Activated CD4-positive, alpha-beta T cell treated with anti-CD3 and anti-CD28 coated beads for 24 hours (primary cell): ENCODE measurements around the gene ANKRD17.
"Not testable (repeated sequence)": the region's sequence is repeated elsewhere in the genome, so short reads cannot be mapped to it uniquely, and the experiment has no call there.

Experiments used
- DNase-seq, 2 donors: peaks; one replicate each; pipeline ENCODE4 v3.0.0-alpha.2; 2020; ENCODE audit warnings: low read depth in 2 of 2

Gene ANKRD17

GRCh38 chr4:73258686-73259570 lies at the start of gene ANKRD17:
Gene ANKRD17 (minus strand): TSS chr4:73258798. CDS start chr4:73258668, 130 bp downstream.
- peak; percentile 82 to 86 for DNase-seq

GRCh38 chr4:73308286-73308685 lies 49.7 kb upstream of the ANKRD17 start:
- DNase-seq: no peak

DNA sequence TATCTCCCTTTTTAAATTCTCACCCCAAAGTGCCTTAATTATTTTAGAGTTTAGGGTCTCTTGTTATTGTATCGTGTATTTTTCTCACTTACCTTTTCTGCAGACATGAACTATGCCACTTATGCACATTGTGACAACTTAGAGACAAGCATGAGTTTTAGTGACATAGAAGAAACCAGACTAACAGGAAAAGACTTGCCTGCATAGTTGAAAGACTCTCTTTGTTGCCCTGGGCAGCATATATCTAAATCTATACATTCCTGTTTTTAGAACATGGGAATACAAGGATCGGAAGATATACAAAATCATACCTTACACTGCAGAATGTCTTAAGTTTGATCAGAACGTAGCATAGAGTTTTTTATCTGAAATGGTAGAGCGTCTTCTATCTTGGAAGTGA lies 45.1 kb upstream of the ANKRD17 start:
- DNase-seq: no peak

DNA sequence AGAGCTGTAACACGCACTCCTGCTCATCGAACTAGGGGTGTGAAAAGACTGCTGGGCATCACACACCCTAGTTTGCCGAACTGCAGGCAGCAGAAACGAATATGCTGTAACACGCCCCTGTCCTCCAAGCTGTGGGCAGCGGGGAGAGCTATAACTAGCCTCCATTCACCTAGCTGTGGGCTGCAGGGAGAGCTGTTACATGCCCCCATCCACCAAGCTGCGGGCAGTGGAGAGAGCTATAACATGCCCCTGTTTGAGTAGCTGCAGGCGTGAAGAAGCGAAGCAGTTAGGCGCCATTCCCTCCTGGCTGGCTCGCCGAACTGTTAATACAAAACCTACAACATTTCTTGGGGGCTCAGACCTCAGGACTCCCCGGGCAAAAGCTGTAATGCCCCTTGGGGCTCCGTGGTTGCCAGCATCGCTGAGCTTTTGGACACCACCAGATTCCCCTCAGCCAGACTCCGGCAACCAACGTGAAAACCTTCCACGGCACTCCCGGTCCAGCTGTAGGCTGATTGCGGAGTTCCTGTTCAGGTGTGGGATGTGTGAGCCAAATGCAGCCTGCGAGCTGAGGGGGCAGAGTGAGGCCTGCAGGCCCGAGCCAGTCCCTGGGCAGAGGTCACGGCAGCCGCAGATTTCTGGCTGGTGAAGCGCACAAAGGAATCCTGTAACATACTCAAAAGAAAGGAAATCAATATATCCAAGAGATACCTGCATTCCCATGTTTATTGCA lies 41.1 kb upstream of the ANKRD17 start:
- no peak for DNase-seq

DNA sequence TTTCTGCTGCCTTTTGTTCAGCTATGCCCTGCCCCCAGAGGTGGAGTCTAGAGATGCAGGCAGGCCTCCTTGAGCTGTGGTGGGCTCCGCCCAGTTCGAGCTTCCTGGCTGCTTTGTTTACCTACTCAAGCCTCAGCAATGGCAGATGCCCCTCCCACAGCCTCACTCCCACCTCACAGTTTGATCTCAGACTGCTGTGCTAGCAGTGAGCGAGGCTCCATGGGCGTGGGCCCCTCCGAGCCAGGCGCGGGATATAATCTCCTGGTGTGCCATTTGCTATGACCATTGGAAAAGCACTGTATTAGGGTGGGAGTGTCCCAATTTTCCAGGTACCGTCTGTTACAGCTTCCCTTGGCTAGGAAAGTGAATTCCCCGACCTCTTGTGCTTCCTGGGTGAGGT lies 34.1 kb upstream of the ANKRD17 start:
- DNase-seq: not testable (repeated sequence)

GRCh38 chr4:73281982-73282381 lies 23.4 kb upstream of the ANKRD17 start:
- DNase-seq: no peak

GRCh38 chr4:73281396-73281795 lies 22.8 kb upstream of the ANKRD17 start:
- no peak for DNase-seq

- DNase-seq: no peak
Measured at GRCh38 chr4:73277201-73277600, 18.6 kb upstream of the ANKRD17 start.

GRCh38 chr4:73275318-73275654 lies 16.7 kb upstream of the ANKRD17 start:
- DNase-seq: no peak

DNA sequence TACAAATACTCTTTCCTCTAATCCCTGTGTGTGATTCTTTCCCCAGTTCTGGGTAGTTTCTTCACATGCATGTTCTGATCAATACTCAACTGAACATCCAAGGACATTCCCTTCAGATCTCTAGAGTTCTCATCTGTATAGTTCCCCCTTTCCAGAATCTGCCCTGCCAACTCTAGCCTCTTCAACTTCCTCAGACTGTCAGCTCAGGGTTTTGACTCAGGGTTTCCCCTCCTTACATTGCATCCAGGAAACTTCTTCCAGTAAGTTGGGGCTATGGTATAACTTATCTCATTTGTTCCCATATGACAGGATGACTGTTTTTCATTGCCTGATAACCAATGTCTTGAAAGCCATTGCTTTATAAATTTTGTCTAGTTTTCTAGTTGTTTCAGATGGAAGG lies 14.2 kb upstream of the ANKRD17 start:
- no peak for DNase-seq

DNA sequence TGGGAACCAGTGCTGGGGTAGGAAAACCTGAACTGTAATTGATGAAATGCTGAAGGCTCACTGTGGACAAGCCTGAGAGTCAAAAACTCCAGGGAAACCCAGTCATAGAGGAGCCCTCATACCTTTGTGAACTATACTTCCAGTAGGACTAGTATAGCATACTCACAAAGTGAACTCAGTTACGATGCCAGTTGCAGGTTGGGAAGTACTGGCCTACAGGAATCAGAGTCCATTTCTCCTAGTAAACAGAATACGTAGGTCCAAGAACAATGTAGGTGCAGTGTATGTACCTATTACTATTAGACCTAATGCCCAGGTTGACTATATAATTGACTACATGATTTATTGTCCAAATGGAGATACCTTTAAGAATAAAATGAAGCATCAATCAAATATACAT lies 8.5 kb upstream of the ANKRD17 start:
- DNase-seq: no peak

DNA sequence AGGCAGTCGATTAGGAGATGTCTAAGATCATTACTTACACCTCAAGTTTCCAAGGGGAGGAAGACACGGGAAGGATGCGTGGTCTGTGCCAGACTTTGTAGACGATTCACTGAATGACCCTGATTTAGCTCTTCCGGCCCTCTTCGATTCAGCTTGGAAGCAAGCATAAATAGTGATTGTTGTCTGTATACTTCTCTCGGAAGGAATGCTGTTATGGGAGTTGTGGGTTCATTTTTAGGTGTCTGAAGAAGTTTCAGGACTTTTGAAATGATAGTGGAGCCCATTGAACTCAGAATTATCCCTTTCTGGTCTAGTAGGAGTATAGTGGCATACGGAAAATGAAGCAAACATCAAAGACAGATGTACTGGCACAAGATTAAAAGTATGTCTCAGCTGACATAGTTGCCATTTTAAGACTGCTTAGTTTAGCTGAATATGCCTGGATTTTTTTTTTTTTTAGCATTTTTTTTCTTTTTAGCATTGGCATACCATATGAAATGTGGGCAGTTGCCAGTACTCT lies 1.0 kb upstream of the ANKRD17 start:
- DNase-seq: no peak

DNA sequence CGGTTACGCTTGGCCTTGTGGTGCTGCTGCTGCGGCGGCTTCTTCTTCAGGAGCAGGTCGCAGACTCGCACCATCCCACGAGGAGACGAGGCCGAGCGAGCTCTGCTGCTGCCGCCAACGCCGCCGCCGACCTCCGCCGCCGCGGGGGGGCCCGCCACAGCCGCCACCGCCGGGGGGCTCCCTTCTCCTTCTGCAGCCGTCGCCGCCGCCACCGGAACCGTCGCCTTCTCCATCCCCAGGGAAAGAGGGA lies 237 bp downstream of the ANKRD17 start:
- no peak for DNase-seq

DNA sequence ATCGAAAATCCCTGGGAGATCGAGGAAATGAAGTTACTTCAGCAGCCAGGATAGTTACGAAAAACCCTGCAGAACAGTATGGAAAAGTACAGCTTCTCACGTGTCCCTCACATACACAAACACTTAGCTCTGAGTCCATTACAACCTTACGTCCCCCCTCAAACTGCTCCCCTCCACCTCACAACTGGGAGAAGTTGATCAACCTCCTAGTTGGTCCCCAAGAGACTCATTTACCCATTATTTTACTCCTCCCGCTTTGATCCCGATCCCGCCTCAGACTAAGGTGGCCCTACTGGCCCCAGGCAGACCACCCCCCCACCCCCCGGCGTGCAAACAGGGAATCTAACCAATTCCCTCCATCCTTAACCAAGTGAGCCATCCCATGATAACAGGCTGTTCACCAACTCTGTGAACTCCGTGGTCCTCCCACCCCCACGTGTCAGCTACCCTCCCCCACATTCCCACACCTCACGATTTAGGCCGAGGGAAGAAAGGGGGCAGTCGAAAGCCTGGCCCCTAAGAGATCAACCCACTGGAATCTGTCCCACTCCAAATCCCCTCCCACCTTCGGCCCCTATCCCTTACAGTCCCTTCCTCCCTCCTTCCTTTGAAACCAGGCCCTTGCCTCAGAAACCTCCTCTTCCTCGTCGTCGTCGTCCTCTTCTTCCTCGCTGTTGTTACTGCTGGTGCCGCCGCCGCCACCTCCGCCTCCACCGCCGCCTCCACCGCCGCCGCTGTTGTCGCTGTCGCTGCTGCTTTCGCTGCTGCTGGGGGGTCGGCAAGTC lies 755 bp downstream of the ANKRD17 start:
- peak in 1 of 2 donors; percentile 3 for DNase-seq

DNA sequence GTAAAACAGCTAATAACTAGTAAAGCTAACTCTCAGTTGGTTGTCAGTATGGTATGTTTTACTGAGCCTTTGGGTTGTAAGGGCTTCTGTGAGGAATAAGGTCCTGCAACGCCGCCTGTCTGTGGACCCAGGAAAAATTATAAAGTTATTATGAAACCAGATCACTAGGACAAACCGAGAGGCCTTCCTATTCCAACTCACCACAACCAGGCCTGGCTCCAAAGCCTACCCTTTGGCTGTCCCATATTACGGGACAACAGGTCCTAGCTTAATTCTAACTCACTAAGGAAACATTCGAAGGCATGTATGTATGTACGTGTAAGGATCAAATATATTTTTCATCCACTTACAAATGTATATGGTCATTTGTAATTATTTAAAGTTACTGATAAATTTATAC lies 1.4 kb downstream of the ANKRD17 start:
- peak; percentile 22 to 30 for DNase-seq

DNA sequence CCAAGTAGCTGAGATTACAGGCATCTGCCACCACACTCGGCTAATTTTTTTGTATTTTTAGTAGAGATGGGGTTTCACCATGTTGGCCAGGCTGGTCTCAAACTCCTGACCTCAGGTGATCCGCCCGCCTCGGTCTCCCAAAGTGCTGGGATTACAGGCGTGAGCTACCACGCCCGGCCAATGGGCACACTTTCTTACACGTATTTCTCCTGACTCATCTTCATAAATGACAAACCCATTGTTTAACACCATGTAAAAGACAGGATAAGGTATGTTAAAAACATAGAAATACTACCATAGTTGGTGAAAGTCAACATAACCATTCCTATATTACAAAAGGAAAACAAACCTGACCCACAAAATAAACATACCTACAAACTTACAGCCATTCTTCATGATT lies 2.8 kb downstream of the ANKRD17 start:
- not testable (repeated sequence) for DNase-seq

DNA sequence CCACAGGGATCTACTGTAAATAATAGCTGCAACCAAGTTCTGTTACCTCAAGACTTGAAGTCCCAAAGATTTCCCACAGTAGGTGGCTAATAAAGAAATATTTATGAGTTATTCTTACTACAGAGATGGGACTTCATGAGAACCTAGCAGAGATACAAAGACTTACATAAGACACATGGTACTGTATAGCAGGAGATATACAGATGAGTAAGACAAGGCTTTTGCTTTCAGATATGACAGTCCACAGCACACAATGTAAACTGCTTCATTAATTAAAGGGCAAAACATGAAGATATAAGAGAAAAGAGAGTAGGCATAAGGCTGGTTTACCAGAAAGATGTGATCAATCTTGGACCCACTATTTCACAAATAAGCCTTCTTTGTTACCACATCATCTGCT lies 6.6 kb downstream of the ANKRD17 start:
- DNase-seq: no peak

DNA sequence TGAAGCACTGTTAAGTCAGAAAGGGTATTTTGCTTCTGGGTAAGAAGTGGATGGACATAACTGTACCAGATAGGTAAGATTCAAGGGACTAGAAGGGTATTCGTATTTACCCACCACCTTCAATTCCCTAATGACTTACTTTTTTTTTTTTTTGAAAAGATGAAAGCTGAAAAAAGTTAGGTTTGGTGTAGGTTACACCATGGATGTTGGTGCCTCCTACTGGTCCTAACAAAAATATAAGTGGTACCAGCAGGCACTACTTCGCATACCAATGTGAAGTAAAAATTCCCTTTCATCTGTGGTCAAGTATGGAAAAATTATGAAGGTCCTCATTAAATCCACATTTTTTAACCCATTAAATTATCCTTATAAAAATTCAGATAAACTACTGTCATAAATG lies 7.2 kb downstream of the ANKRD17 start:
- DNase-seq: no peak

DNA sequence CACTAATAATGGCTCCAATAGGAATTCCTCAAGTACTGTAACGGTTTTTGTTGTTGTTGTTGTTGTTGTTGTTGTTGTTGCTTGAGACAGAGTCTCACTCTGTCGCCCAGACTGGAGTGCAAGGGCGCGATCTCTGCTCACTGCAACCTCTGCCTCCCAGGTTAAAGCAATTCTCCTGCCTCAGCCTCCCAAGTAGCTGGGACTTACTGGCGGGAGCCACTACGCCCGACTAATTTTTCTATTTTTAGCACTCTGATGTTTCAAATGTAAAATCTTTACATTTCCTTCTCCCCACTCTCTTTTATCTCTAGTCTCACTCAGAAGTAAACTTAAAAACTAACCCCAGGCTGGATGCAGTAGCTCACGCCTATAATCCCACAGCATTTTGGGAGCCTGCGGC lies 8.0 kb downstream of the ANKRD17 start:
- no peak for DNase-seq

DNA sequence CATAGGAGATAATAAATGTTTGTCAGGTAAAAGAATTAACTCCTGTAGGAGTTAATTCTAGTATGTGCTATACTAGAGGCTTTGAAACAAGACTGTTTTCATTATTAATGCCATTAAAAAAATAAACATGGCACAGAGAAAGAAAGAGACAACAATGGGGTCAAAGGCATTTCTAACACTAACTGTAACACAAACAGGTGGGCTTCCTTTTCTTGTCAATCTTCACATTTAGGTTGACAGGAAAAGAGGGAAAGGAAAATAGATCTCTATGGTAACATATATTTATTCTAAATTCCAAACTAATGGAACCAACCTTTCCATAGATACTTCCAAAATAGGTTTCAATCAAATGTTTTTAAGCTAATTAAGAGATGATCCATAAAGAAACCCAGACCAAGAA lies 9.8 kb downstream of the ANKRD17 start:
- no peak for DNase-seq

GRCh38 chr4:73248416-73248815 lies 10.2 kb downstream of the ANKRD17 start:
- no peak for DNase-seq

GRCh38 chr4:73247100-73247499 lies 11.5 kb downstream of the ANKRD17 start:
- DNase-seq: no peak

DNA sequence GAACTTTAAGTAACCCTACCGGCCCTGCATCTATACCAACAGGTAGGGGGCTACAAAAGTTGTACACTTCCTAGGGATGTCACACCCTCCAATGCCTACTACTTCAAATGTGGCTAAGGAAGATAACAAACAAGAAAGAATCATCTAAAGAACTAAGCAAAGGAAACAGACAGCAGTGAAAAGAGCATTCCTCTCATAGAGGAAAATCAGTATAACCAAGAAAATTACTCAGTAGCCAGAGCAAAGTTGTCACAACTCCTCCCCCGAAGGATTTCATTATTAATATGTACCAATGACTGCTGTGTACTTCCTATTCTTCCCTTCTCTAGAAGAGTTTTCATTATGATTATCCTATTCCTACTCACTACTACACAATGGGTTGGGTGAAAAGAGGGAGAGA lies 12.6 kb downstream of the ANKRD17 start:
- DNase-seq: no peak
